ENCODE measurements around the gene MFSD12.

DNA sequence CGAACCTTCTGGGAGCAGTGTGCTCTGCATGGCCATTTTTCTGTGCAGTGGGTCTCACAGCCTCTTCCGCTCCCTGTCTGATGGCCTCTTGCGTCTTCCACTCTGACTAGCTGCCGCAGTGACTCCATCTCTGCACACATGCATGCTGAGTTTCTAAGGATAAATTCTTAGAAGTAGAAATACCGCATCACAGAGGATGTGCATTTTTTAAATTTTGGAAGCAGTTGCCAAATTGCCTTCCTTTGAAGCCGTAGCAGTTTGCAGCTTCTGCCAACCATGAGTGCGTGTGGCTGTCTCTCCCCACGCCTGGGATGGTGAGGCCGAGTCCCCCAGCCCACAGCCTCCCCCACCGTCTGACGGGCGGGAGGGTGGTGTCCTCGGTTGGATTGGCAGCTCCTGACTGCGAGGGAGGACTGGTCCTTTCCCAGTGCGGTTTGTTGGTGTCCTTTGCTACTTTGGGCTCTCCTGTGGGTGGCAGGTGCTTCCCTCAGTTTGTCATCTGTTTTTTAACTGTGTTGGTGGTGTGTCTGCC, 41.4 kb downstream of the MFSD12 start:
- TF ChIP-seq, protein P1, sequence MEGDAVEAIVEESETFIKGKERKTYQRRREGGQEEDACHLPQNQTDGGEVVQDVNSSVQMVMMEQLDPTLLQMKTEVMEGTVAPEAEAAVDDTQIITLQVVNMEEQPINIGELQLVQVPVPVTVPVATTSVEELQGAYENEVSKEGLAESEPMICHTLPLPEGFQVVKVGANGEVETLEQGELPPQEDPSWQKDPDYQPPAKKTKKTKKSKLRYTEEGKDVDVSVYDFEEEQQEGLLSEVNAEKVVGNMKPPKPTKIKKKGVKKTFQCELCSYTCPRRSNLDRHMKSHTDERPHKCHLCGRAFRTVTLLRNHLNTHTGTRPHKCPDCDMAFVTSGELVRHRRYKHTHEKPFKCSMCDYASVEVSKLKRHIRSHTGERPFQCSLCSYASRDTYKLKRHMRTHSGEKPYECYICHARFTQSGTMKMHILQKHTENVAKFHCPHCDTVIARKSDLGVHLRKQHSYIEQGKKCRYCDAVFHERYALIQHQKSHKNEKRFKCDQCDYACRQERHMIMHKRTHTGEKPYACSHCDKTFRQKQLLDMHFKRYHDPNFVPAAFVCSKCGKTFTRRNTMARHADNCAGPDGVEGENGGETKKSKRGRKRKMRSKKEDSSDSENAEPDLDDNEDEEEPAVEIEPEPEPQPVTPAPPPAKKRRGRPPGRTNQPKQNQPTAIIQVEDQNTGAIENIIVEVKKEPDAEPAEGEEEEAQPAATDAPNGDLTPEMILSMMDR (conservative IDR thresholded peaks at IDR 0.05): no peak
- TF ChIP-seq ZFX (IDR thresholded peaks at IDR 0.05): no peak
